Choroid plexus epithelial cell (primary cell): ENCODE measurements around the gene FGF18.

Experiments
- DNase-seq: peaks from one replicate; pipeline ENCODE4 v3.0.0-alpha.2; 2010; ENCODE audit warnings: low read depth
- H3K4me3 ChIP-seq: 2 replicates; pipeline ENCODE4 v1.5.1; 2011; ENCODE audit warnings: low read depth, mild to moderate bottlenecking, control low read depth, low read length, moderate library complexity
- TF ChIP-seq, protein P1 (sequence below): conservative IDR thresholded peaks from 2 replicates; pipeline ENCODE4 v1.5.1; 2011; ENCODE audit warnings: low read depth, mild to moderate bottlenecking, control low read depth, inconsistent platforms, low read length, moderate library complexity

FGF18 gene

DNA sequence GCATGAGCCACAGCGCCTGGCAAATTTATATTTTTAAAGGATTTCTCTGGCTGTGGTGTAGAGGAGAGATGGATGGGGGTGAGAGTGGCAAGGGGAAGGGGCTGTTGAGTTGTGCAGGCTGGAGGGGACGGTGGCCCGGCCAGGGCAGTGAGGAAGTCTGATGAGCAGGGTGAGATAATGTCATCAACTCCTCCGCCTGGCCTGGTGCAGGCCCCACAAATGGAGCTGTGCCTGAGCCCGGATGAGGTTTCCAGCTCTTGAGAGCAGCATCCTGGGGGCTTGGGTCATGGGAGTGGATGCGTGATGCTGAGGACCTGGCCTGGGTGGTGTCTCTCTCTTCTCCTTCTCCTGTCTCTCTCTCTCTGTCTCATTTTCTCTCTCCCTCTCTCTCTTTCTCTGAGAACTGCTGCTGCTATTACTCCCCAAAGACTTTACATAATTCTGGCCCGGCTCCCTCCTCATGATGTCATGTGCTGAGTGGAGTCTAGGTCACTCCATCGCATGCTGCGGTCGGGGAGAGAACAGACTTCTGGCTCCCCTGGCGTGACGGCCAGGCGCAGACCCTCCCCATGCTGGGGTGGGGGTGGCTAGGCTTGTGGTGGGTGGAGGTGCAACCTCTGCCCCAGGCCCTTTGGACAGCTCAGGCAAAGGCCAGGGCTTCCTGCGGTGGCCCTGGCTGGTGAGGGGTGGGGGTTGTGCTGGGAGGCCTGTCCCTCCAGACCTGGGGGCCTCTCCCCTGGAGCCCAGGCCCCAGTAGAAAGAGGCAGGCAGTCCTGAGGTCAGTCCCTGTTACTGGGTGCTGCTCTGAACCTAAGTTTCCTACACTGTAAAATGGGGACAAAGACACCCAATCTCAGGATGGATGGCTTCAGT is 26.4 kb downstream of the FGF18 start:
- TF ChIP-seq, protein P1, sequence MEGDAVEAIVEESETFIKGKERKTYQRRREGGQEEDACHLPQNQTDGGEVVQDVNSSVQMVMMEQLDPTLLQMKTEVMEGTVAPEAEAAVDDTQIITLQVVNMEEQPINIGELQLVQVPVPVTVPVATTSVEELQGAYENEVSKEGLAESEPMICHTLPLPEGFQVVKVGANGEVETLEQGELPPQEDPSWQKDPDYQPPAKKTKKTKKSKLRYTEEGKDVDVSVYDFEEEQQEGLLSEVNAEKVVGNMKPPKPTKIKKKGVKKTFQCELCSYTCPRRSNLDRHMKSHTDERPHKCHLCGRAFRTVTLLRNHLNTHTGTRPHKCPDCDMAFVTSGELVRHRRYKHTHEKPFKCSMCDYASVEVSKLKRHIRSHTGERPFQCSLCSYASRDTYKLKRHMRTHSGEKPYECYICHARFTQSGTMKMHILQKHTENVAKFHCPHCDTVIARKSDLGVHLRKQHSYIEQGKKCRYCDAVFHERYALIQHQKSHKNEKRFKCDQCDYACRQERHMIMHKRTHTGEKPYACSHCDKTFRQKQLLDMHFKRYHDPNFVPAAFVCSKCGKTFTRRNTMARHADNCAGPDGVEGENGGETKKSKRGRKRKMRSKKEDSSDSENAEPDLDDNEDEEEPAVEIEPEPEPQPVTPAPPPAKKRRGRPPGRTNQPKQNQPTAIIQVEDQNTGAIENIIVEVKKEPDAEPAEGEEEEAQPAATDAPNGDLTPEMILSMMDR: no peak
- no peak overlapping the region for H3K4me3 ChIP-seq
- peak; percentile 90 for DNase-seq

DNA sequence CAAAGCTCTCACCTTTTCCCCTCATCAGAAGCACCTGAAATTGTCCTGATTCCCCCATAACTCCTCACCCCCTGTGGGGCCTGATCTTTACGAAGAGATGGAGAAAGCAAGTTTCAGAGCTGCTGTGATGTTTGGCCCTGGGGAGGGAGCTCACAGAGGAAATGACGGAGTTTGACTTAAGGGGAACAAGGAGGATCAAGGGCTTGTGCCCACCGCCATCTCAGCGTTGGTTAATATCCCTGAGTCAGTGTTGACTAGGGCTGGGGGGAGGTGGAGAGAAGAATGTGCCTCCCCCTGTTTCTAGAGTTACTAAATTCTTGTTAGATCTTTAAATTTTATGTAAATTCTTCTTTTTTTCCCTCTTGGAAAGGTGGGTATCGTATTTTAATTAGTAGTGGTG is 27.8 kb downstream of the FGF18 start:
- TF ChIP-seq, protein P1: no peak
- no peak for DNase-seq
- H3K4me3 ChIP-seq: no peak overlapping the region

DNA sequence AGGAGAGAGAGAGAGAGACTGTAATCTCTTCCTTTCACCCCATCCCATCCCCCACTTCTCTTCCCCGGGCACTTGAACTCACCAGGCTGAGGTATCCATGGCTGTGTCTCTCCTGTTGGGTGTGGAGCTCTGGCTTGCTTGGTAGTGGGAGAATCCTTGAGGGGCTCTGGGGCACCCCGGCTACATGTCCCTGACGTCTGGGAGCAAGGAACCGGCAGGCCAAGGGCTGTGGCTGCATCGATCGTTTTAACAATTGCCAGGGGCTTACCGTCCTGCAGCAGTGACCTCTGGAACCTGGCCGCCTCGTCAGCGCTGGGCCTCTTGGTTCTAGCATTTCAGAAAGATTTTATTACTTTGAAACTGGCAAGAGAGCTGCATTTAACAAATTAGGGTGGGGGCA is 30.0 kb downstream of the FGF18 start:
- no peak overlapping the region for H3K4me3 ChIP-seq
- TF ChIP-seq, protein P1: no peak
- DNase-seq: no peak

DNA sequence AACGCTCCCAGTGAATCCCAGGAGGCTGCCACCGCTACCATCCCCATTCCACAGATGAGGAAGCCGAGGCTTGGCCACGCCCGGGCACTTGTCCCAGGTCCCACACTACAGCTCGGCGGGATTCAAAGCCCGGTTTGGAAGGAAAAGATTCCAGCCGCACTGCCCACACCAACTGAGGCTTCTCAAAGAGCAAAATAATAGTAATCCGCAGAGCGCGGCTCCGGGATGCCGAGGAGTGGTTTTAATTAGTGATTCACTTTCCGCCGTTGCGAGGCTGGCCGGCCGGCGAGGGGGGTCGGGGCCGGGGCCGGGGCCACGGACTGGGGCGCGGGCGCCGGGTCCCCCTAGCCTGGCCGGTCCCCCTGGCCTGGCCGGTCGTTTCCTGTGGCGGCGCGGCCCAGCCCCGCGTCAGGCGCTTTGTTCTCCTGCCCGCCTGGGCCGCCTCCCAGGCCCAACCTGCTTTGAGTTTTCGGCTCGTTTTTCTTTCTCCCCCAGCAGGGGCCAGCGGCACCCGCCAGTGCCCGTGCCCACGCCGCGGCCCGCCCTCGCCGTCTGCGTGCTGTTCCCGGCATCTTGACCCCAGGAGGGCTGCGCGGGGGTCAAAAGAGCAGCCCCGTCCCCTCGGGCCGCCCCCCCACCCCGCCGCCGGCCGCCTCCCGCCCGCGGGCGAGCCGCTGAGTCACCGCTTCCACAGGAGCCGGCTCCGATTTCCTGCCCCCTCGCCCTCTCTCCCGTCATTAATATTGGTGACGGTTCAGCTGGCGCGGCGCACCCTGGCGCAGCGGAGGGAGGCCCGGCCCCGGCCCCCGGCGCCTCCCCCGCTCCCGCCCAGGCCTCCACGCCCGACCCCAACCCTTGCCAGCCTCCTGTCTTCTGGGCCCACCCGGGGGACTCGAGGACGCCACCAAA is 31.2 kb downstream of the FGF18 start:
- H3K4me3 ChIP-seq: peak overlapping the region; percentile 55
- TF ChIP-seq, protein P1: no peak
- peak; percentile 67 for DNase-seq

DNA sequence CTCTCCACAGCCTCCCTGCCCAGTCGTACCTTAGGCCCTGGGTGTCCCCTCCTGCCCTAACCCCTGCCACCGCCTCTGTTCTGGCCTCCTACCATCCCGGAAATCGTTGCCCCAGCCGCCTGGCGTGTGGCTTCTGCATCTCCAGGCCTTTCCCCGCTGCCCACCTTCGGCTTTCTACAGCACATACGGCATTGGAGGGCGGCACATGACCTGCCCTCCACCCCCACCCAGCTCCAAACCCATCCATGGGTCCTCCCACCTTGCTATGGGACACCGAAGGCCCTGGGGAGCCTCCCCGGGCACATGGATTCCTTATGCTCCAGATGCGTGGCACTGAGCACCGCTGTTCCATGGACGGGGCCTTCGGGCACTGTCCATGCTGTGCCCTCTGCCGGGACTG is 32.0 kb downstream of the FGF18 start:
- no peak for DNase-seq
- no peak overlapping the region for H3K4me3 ChIP-seq
- TF ChIP-seq, protein P1: no peak

DNA sequence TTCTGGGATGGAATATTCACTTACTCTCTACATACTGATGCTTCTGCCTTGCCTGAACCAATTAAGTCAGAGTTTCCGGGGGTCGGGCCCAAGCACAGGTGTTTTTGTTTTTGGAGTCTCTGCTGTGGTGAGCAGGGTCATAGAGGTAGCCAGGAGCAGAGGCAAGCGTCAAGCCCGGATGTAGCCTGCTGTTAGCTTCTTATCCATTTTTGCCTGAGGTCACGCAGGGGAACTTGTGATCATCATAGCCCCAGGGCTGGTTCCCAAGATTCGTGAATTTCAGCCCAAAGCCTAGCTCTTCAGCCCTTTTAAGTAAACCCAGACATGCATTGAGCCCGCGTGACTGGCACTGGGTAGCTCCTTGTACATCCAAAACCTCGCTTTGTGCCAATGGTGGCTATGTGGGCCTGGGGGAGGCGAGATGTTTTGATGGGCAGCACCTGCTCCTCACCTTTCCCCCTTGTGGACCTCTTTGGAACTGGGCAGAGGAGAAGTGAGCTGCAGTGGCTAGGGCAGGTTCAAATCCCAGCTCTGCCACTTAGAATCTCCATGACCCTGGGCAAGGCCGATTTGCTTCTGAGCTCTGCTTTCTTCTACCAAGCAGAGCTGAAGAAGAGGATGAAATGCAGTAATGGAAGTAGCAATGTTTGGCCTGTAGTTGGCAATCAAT is 33.7 kb downstream of the FGF18 start:
- TF ChIP-seq, protein P1: no peak
- DNase-seq: no peak
- H3K4me3 ChIP-seq: no peak overlapping the region
